Measurements from ENCODE around the gene KPNB1.

KPNB1 gene

GRCh38 chr17:47700471-47701449, 51.0 kb downstream of the KPNB1 start:
- no peak overlapping the region for H3K4me3 ChIP-seq (ENCODE audit: low read length)
- no peak for DNase-seq (ENCODE audit: low read depth)
- TF ChIP-seq, protein P1, sequence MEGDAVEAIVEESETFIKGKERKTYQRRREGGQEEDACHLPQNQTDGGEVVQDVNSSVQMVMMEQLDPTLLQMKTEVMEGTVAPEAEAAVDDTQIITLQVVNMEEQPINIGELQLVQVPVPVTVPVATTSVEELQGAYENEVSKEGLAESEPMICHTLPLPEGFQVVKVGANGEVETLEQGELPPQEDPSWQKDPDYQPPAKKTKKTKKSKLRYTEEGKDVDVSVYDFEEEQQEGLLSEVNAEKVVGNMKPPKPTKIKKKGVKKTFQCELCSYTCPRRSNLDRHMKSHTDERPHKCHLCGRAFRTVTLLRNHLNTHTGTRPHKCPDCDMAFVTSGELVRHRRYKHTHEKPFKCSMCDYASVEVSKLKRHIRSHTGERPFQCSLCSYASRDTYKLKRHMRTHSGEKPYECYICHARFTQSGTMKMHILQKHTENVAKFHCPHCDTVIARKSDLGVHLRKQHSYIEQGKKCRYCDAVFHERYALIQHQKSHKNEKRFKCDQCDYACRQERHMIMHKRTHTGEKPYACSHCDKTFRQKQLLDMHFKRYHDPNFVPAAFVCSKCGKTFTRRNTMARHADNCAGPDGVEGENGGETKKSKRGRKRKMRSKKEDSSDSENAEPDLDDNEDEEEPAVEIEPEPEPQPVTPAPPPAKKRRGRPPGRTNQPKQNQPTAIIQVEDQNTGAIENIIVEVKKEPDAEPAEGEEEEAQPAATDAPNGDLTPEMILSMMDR (conservative IDR thresholded peaks at IDR 0.05; ENCODE audit: low read depth, low read length), result no peak

- no peak overlapping the region for H3K4me3 ChIP-seq (ENCODE audit: low read length)
- DNase-seq (ENCODE audit: low read depth), result no peak
- TF ChIP-seq, protein P1 (conservative IDR thresholded peaks at IDR 0.05; ENCODE audit: low read depth, low read length), result no peak
These were observed 51.9 kb downstream of the KPNB1 start for GRCh38 chr17:47701608-47702007.

DNA sequence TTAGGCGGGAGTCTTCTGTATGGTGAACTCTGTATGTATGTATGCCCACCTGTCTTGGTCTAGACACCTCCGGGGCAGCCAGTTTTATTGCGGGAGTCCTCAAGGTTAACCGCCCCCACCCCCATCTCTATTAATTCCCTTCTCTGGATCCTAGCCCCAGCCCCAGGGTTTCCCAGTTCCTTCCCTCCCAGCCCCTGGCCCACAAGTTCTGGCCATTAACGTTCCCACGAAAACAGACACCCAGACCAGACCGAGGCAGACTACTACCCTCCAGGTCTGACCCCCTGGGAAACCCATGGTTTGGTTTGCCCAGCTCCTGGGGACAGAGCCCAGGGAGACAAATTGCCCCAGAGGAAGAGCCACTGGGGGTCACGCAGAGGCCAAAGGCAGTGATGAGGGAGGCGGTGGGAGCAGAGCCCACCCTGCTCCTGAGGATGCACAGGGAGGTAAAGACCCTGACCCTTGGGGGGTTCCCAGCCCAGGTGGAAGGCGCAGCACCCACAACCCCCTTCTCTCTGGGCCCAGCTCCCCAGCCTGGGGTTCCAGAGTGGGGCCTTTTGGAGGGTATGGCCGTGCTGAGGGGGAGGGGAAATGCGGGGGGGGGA, 52.8 kb downstream of the KPNB1 start:
- DNase-seq (ENCODE audit: low read depth), result no peak
- H3K4me3 ChIP-seq (ENCODE audit: low read length), result no peak overlapping the region
- TF ChIP-seq, protein P1 (conservative IDR thresholded peaks at IDR 0.05; ENCODE audit: low read depth, low read length), result no peak

- no peak for DNase-seq (ENCODE audit: low read depth)
- TF ChIP-seq, protein P1 (conservative IDR thresholded peaks at IDR 0.05; ENCODE audit: low read depth, low read length), result no peak
- H3K4me3 ChIP-seq (ENCODE audit: low read length), result no peak overlapping the region
These were observed 53.5 kb downstream of the KPNB1 start for GRCh38 chr17:47703191-47703591.

DNA sequence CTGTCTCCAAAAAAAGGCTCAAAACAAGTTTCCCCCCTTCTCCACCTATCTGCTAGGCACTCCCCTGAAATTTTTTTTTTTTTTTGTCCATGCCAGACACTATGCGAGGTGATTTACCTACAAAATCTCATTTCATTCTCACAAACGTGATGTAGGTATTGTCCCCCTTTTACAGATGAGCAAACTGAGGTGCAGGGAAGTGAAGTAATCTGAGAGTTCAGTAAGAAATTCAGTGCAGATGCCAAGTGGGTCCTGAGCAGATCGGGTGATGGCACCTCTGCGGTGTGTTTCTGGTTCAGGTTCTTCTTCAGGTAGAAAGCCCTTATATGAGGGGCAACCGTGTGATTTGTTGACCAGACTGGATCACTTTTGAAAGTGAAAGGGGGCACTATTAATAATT, 54.0 kb downstream of the KPNB1 start:
- no peak overlapping the region for H3K4me3 ChIP-seq (ENCODE audit: low read length)
- no peak for DNase-seq (ENCODE audit: low read depth)
- TF ChIP-seq, protein P1 (conservative IDR thresholded peaks at IDR 0.05; ENCODE audit: low read depth, low read length), result no peak

GRCh38 chr17:47704116-47704515, 54.4 kb downstream of the KPNB1 start:
- no peak for DNase-seq (ENCODE audit: low read depth)
- no peak overlapping the region for H3K4me3 ChIP-seq (ENCODE audit: low read length)
- TF ChIP-seq, protein P1 (conservative IDR thresholded peaks at IDR 0.05; ENCODE audit: low read depth, low read length), result no peak
